SH-SY5Y (cell line): Measurements from ENCODE around the gene LRRC8D.

ENCODE experiments used
- GATA2 ChIP-seq: IDR thresholded peaks from 2 replicates; pipeline ENCODE4 v1.6.1; 2011; ENCODE audit warnings: mild to moderate bottlenecking, low read depth, low read length
- GATA3 ChIP-seq: IDR thresholded peaks from 2 replicates; pipeline ENCODE4 v1.6.1; 2011; ENCODE audit warnings: low read depth, mild to moderate bottlenecking, low read length, moderate library complexity

DNA sequence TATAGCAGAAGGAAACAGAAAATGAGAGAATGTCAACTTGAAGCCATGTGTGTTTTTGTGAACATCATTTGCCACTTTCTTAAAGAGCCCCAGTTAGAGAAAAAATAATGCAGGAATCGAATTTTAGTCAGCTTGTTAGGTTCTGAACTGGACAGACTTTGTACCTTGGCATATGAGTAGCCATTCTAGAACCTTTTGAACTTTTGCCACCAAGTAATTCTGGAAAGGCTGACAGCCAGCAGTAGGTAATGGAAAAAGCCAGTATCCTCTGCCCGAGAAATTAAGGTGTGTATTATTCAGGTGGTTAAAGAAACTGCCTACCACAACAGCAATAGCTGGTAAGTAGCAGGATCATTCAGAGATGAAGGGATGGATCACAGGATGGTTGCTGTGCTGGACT is 20.7 kb downstream of the LRRC8D start:
- no peak for TF ChIP-seq GATA2
- TF ChIP-seq GATA3: no peak
